SJSA1 (cell line): Measurements from ENCODE around the gene PLXDC1. TPM values are rescaled to one million over a fixed set of nuclear protein-coding genes. Genes with fewer than 3 reads are reported as not detected.
A peak's percentile ranks its signal among the peaks of the same experiment; 100 is the strongest.

Source experiments
- DNase-seq, 2 experiments: peaks; one replicate each; pipeline ENCODE4 v3.0.0-alpha.2; 2015 to 2020; ENCODE audit warnings: low spot score in 2 of 2, low read depth in 1 of 2
- H3K27ac ChIP-seq: fragments of 250-450 bp; sonication (Bioruptor Pico); 2 replicates; pipeline ENCODE4 v1.5.1; 2020; ENCODE audit warnings: mild to moderate bottlenecking, moderate library complexity
- H3K27me3 ChIP-seq: fragments of 250-450 bp; sonication (Bioruptor Pico); replicated peaks from 2 replicates; pipeline ENCODE4 v1.5.1; 2020; ENCODE audit warnings: mild to moderate bottlenecking, moderate library complexity
- H3K36me3 ChIP-seq: fragments of 250-450 bp; sonication (Bioruptor Pico); 2 replicates; pipeline ENCODE4 v1.5.1; 2020; ENCODE audit warnings: mild to moderate bottlenecking
- H3K4me1 ChIP-seq: fragments of 250-450 bp; sonication (Bioruptor Pico); replicated peaks from 2 replicates; pipeline ENCODE4 v1.6.1; 2021; ENCODE audit warnings: mild to moderate bottlenecking
- H3K4me3 ChIP-seq: fragments of 250-450 bp; sonication (Bioruptor Pico); 2 replicates; pipeline ENCODE4 v1.5.1; 2020; ENCODE audit warnings: mild to moderate bottlenecking
- H3K9me3 ChIP-seq: fragments of 250-450 bp; sonication (Bioruptor Pico); replicated peaks from 2 replicates; pipeline ENCODE4 v1.5.1; 2020; ENCODE audit warnings: mild to moderate bottlenecking
- total RNA-seq: library from RNA; depleted of rRNA; stranded (reverse); fragments of >200 nt; shearing (Covaris generic); gene quantifications from 2 replicates; pipeline ENCODE4 v1.2.3, GENCODE V29; 2014

PLXDC1 gene
- total RNA-seq, 1 experiment from 2014 or later: not detected

DNA sequence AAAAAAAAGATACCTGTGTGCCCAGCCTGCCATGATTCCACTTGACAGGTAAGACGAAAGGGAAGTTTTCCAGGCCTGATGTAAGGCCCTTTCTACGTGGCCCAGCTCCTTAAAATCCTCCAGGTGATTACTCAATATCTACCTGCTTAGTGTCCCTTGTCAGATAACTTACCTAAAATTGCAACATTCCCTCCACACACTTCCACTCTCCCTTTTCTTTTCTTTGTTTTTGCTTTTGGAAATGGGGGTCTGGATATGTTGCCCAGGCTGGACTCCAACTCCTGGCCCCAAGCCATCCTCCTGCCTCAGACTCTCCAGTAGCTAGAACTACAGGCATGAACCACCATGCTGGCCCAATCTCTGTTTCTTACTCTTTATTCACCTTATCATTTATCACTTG lies 7.2 kb upstream of the PLXDC1 start:
- H3K4me1 ChIP-seq: no peaks in the 10 kb centered on the region
- H3K36me3 ChIP-seq: no peaks in the 10 kb centered on the region
- no peak for DNase-seq
- H3K4me3 ChIP-seq: no peak overlapping the region
- H3K27ac ChIP-seq: no peak overlapping the region
- H3K9me3 ChIP-seq: no peaks in the 10 kb centered on the region
- H3K27me3 ChIP-seq: no peaks in the 10 kb centered on the region

DNA sequence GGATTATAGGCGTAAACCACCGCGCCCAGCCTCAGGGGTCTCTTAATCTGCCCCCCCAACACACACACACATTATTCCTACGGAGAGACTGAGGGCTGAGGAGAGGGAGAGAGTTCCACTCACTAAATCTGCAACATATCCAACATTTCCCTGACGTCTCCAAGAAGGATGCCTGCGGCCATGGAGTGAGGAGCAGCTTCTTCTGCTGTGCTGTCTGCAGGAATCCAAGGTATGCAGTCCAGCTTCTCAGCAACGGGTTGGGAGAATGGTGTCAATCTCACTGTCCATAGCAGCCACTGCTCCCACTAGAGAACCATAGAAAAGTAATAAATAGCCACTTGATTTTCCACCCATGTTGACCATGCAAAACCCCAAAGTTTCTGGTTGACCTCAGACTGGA lies 5.1 kb upstream of the PLXDC1 start:
- H3K4me1 ChIP-seq: peaks cover 7% of the 10 kb centered on the region; the same call in 1 of the 2 replicates
- no peak overlapping the region for H3K27ac ChIP-seq
- no peaks in the 10 kb centered on the region; the same call in 1 of the 2 replicates for H3K27me3 ChIP-seq
- H3K9me3 ChIP-seq: no peaks in the 10 kb centered on the region
- H3K4me3 ChIP-seq: no peak overlapping the region
- no peak for DNase-seq
- no peaks in the 10 kb centered on the region for H3K36me3 ChIP-seq

GRCh38 chr17:39155654-39156053 lies 4.2 kb upstream of the PLXDC1 start:
- no peak for DNase-seq
- H3K4me3 ChIP-seq: no peak overlapping the region
- H3K4me1 ChIP-seq: peaks cover 7% of the 10 kb centered on the region; the same call in 1 of the 2 replicates

DNA sequence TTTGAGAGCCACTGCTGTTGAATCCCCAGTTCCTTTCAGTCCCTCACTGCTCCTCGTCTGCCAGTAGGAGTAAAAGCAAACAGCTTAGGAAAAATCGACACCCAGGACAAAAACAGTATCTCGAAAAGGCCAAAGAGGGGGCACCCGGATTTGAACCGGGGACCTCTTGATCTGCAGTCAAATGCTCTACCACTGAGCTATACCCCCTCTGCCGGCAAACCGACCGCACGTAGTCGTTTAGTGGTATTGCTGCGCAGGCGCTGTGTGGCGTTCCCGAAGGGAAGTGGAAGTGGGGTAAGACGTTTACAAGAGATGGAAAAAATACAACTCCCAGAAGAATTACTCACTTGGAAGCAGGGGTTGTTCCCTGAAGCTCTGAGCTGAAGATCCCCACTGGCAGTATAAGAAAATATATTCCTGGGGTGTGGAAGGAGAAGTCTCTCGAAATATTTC lies 2.2 kb upstream of the PLXDC1 start:
- H3K4me1 ChIP-seq: peaks cover 7% of the 10 kb centered on the region; the same call in 1 of the 2 replicates
- DNase-seq: peak; percentile 86 to 97
- H3K9me3 ChIP-seq: no peaks in the 10 kb centered on the region
- H3K27me3 ChIP-seq: peaks cover 18% of the 10 kb centered on the region
- H3K27ac ChIP-seq: no peak overlapping the region
- H3K4me3 ChIP-seq: peak overlapping the region; percentile 52
- no peaks in the 10 kb centered on the region for H3K36me3 ChIP-seq

More at GRCh38 chr17:39155654-39156053, 4.2 kb upstream of the PLXDC1 start:
- no peaks in the 10 kb centered on the region for H3K36me3 ChIP-seq
- no peaks in the 10 kb centered on the region for H3K9me3 ChIP-seq
- peaks cover 7% of the 10 kb centered on the region for H3K27me3 ChIP-seq
- no peak overlapping the region for H3K27ac ChIP-seq

GRCh38 chr17:39151943-39152818 lies 744 bp upstream of the PLXDC1 start:
- Histone ChIP-seq H3K4me3 (no peak overlapping the region; the same call in 1 of the 2 replicates), H3K27ac (no peak overlapping the region), H3K9me3 (no peaks in the 10 kb centered on the region), H3K4me1 (peaks cover 7% of the 10 kb centered on the region; the same call in 1 of the 2 replicates), H3K27me3 (peaks cover 18% of the 10 kb centered on the region), H3K36me3 (no peaks in the 10 kb centered on the region)
- no peak for DNase-seq

GRCh38 chr17:39150795-39151149 lies 665 bp downstream of the PLXDC1 start:
- H3K27me3 ChIP-seq: peaks cover 18% of the 10 kb centered on the region

GRCh38 chr17:39150104-39150634 lies 1.3 kb downstream of the PLXDC1 start:
- no peak overlapping the region for H3K4me3 ChIP-seq
- DNase-seq: no peak

More at GRCh38 chr17:39150795-39151149, 665 bp downstream of the PLXDC1 start:
- no peaks in the 10 kb centered on the region for H3K9me3 ChIP-seq
- H3K4me1 ChIP-seq: peaks cover 7% of the 10 kb centered on the region; the same call in 1 of the 2 replicates
- no peak for DNase-seq
- H3K4me3 ChIP-seq: no peak overlapping the region
- H3K36me3 ChIP-seq: no peaks in the 10 kb centered on the region
- no peak overlapping the region for H3K27ac ChIP-seq

DNA sequence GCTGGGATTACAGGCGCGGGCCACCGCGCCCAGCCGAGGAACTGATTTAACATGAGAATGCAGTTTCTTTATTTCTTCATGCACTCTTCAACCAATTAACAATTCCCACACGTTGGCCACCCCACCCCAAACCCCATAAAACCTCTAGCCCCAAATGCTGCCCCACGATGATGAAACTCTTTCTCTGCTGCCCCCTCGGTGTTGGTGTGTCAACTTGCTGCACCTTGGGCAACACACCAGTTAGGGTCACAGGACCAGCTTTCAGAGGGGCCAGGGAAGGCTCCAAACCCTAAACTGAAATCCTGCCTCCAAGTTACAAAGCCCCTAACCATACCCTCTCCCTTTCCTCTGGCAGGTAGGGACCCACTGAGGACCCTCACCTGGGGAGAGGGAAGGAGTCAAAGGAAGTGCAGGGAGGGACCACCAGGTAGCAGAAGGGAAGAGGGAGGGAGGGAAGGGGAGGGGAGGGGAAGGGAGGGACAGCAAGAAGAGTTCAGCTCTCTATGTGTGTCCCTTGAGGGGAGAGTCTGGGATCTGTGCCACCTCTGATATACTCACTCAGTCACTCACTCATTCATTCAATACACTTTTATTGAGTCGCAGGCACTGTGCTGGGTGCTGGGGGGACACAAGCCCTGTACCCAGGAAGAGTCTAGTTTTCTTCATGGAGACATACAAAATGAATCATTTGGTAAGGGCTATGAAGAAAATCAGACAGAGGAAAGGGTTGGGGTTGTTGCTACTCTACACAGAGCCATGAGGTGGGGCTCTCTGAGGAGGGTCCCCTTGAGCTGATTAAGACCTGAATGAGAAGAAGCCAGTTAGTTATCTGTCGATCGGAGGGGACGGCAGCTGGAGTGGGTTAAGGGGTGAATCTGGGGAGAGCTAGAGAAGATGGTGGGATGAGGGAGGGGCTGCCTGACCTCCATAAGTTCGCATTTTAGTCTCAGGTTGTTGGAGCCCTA lies 3.9 kb downstream of the PLXDC1 start:
- H3K4me3 ChIP-seq: no peak overlapping the region

More at GRCh38 chr17:39150104-39150634, 1.3 kb downstream of the PLXDC1 start:
- no peaks in the 10 kb centered on the region for H3K36me3 ChIP-seq
- H3K4me1 ChIP-seq: peaks cover 7% of the 10 kb centered on the region; the same call in 1 of the 2 replicates
- H3K27me3 ChIP-seq: peaks cover 18% of the 10 kb centered on the region
- H3K9me3 ChIP-seq: no peaks in the 10 kb centered on the region
- H3K27ac ChIP-seq: no peak overlapping the region

DNA sequence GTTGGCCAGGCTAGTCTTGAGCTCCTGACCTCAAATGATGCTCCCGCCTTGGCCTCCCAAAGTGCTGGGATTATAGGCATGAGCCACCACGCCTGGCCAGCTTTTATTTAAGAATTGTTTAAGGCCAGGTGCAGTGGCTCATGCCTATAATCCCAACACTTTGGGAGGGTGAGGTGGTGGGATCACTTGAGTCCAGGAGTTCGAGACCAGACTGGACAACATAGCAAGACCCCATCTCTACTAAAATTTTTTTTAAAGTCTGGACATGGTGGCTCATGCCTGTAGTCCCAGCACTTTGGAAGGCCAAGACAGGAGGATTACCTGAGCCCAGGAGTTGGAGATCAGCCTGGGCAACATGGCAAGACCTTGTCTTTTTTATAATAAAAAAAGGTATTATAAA lies 5.2 kb downstream of the PLXDC1 start:
- Histone ChIP-seq H3K27ac (no peak overlapping the region), H3K9me3 (no peaks in the 10 kb centered on the region), H3K27me3 (peaks cover 17% of the 10 kb centered on the region), H3K4me3 (no peak overlapping the region), H3K4me1 (no peaks in the 10 kb centered on the region), H3K36me3 (no peaks in the 10 kb centered on the region)
- no peak for DNase-seq

More for the DNA sequence above, 3.9 kb downstream of the PLXDC1 start:
- no peak overlapping the region for H3K27ac ChIP-seq
- H3K36me3 ChIP-seq: no peaks in the 10 kb centered on the region
- no peaks in the 10 kb centered on the region for H3K9me3 ChIP-seq
- peaks cover 18% of the 10 kb centered on the region for H3K27me3 ChIP-seq
- no peaks in the 10 kb centered on the region for H3K4me1 ChIP-seq
- DNase-seq: no peak

- no peak for DNase-seq
- no peak overlapping the region for H3K4me3 ChIP-seq
- H3K9me3 ChIP-seq: no peaks in the 10 kb centered on the region
- H3K4me1 ChIP-seq: no peaks in the 10 kb centered on the region
- H3K27me3 ChIP-seq: peaks cover 6% of the 10 kb centered on the region
- no peaks in the 10 kb centered on the region for H3K36me3 ChIP-seq
- H3K27ac ChIP-seq: no peak overlapping the region
These were observed 6.3 kb downstream of the PLXDC1 start for GRCh38 chr17:39145143-39145542.

DNA sequence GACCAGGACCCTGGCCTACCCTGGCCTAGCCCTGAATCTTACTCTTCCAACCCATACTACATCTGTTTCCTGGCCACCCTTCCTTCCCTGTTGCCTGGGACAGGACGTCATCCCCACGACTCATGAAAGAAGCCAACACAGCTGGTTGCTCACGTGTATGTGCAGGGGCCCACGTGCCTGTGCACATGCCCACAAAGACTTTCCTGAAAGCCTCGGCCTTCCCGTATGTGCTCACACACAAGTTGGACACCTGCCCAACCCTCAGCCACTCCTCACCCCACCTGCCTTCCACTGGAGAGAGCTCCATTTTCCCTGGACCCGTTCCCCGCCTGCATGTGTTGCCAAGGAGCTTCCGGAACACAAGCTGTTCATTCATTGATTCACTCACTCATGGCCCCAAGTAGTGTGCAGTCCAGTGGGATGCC lies 7.0 kb downstream of the PLXDC1 start:
- no peak overlapping the region for H3K4me3 ChIP-seq
- no peak overlapping the region for H3K27ac ChIP-seq
- no peaks in the 10 kb centered on the region for H3K9me3 ChIP-seq
- DNase-seq: no peak
- peaks cover 4% of the 10 kb centered on the region for H3K4me1 ChIP-seq
- no peaks in the 10 kb centered on the region for H3K27me3 ChIP-seq
- no peaks in the 10 kb centered on the region for H3K36me3 ChIP-seq

GRCh38 chr17:39143552-39144093 lies 7.8 kb downstream of the PLXDC1 start:
- DNase-seq: no peak
- H3K4me3 ChIP-seq: no peak overlapping the region
- H3K27me3 ChIP-seq: no peaks in the 10 kb centered on the region
- no peaks in the 10 kb centered on the region for H3K9me3 ChIP-seq
- H3K27ac ChIP-seq: no peak overlapping the region
- no peaks in the 10 kb centered on the region for H3K36me3 ChIP-seq
- peaks cover 11% of the 10 kb centered on the region for H3K4me1 ChIP-seq
